GM12891 (cell line): ENCODE measurements around the gene GLIPR1L2.
"Not testable (repeated sequence)": the region's sequence is repeated elsewhere in the genome, so short reads cannot be mapped to it uniquely, and the experiment has no call there.

ENCODE experiments used
- POLR2A ChIP-seq: IDR thresholded peaks from 2 replicates; pipeline ENCODE4 v1.6.1; 2011; ENCODE audit warnings: low read depth, low read length, control low read depth
- POLR2AphosphoS5 ChIP-seq: IDR thresholded peaks from 2 replicates; pipeline ENCODE4 v1.6.1; 2011; ENCODE audit warnings: low read depth, low read length, control low read depth
- TAF1 ChIP-seq: IDR thresholded peaks from 2 replicates; pipeline ENCODE4 v1.6.1; 2011; ENCODE audit warnings: low read depth, low read length, control low read depth

GRCh38 chr12:75346215-75346614 lies 44.7 kb upstream of the GLIPR1L2 start:
- TF ChIP-seq POLR2AphosphoS5, POLR2A, TAF1: not testable (repeated sequence)
